LNCAP (cell line): ENCODE results near the gene PCK2.

Source experiments
- CTCF ChIP-seq: fragments of 450-650 bp; IDR thresholded peaks from 2 replicates; pipeline ENCODE4 v1.5.1; 2017; ENCODE audit warnings: mild to moderate bottlenecking

The PCK2 gene

GRCh38 chr14:24071144-24071697, 22.9 kb upstream of the PCK2 start, which contains the start of gene CPNE6:
TSS of gene CPNE6 (plus strand) at chr14:24071562. CDS start at chr14:24072937, 1,375 bp downstream.
- no peak for TF ChIP-seq CTCF

GRCh38 chr14:24071836-24072430, 22.2 kb upstream of the PCK2 start:
- TF ChIP-seq CTCF, result no peak

GRCh38 chr14:24072436-24072835, 21.7 kb upstream of the PCK2 start:
- no peak for TF ChIP-seq CTCF

DNA sequence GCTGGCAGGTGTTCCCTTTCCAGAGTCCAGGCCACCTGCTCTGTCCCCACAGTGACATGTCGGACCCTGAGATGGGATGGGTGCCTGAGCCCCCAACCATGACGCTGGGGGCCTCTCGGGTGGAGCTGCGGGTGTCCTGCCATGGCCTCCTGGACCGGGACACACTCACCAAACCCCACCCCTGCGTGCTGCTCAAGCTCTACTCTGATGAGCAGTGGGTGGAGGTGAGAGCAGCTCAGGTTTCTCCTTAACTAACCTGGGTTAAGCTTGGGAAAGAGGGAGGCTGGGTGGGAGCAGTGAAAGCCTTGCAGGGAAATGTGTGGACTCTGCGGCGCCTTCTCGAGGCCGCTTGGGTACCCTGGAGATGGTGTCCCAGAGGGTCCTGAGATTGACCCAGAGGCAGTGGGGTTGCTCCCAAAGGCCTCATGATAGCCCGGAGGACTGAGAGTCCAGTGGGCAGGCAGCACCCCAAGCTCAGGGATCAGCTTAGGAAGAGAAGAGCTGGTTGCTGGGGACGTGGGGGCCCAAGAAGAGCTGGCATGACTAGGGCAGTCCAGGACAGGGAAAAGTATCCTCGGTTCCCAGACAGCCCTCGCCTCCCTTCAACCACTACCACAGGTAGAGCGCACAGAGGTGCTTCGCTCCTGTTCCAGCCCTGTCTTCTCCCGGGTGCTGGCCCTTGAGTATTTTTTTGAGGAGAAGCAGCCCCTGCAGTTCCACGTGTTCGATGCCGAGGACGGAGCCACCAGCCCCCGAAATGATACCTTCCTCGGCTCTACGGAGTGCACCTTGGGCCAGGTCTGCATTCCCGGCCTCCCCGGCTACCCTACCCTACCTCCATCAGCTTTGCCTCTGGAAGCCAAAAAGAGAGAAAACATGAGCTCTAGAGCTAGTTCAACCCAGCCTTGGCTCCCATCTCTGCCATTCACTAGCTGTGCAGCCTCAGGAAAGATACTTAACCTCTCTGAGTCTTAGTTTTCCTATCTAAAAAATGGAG, 20.9 kb upstream of the PCK2 start:
- TF ChIP-seq CTCF, result no peak

DNA sequence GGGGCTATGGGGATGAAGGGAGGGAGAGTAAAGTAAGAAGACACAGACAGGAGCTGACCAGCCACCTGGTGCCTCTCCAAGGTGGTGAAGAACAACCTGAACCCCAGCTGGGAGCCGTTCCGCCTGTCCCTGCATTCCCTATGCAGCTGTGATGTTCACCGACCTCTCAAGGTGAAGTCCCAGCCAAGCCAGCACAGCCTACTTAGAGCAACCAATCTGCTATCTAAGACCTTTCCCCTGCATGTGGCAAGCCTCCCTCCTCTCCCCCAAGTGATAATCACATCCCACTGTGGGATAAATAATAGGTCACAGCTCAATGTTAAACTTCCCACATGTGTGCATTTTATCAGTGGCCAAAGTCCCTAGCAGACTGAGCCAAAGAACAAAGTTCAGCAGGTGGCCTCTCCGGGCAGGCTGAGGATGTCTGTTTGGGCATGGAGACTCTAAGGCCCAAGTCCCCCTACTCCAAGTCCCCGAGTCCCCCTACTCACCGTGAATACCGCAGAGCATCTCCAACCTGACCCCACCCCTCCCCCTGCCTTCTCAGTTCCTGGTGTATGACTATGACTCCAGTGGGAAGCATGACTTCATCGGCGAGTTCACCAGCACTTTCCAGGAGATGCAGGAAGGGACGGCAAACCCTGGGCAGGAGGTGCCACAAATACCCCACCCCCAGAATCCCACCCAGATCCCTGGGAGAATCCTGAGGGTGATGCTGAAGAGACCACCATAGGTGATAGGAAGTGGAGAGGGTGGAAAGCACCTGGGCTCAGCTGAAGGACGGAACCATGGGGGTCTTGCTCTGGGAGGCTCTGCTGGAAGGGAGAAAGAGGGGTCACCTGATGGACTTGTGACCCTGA, 19.3 kb upstream of the PCK2 start:
- no peak for TF ChIP-seq CTCF

GRCh38 chr14:24075485-24076301, 18.4 kb upstream of the PCK2 start:
- no peak for TF ChIP-seq CTCF
